ENCODE measurements around the gene IER5.

DNA sequence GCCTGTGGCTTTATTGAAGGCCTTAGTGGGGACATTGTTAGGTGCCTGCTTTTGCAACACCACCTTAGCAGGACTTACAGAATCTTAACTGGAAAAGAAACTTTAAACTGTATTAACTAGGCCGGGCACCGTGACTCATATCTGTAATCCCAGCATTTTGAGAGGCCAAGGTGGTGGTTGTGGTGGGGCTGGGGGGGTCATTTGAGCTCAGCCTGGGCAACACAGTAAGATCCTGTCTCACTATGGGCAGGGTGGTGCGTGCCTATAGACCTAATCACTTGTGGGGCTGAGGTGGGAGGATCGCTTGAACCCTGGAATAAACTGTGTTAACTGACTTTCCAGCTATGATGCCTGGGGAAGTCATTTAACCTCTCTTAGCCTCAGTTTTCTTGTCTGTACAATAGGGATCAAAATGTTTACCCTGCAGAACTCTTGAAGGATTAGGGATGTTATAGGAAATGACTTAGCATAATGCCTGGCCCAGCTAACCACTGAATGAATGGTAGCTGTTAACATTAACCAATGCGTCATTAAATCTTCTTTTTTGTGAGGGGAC is 39.5 kb downstream of the IER5 start:
- TF ChIP-seq POLR2A (IDR thresholded peaks at IDR 0.05), result no peak
- TF ChIP-seq, protein P1, sequence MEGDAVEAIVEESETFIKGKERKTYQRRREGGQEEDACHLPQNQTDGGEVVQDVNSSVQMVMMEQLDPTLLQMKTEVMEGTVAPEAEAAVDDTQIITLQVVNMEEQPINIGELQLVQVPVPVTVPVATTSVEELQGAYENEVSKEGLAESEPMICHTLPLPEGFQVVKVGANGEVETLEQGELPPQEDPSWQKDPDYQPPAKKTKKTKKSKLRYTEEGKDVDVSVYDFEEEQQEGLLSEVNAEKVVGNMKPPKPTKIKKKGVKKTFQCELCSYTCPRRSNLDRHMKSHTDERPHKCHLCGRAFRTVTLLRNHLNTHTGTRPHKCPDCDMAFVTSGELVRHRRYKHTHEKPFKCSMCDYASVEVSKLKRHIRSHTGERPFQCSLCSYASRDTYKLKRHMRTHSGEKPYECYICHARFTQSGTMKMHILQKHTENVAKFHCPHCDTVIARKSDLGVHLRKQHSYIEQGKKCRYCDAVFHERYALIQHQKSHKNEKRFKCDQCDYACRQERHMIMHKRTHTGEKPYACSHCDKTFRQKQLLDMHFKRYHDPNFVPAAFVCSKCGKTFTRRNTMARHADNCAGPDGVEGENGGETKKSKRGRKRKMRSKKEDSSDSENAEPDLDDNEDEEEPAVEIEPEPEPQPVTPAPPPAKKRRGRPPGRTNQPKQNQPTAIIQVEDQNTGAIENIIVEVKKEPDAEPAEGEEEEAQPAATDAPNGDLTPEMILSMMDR (IDR thresholded peaks at IDR 0.05), result no peak

All from thyroid gland (tissue), 4 donors.